ENCODE measurements around the gene AMDHD2. TPM values are rescaled to one million over a fixed set of nuclear protein-coding genes. Genes with fewer than 3 reads are reported as not detected.

AMDHD2 gene
- total and polyA plus RNA-seq, 7 donors, result 21.0 to 39.4 (median 24.3) TPM

- H3K4me1 ChIP-seq, result peaks cover 0 to 30% (median 26%) of the 10 kb centered on the region in 4 donors
- intact Hi-C loops (cut with DNase I), result no loop called here
These were observed 34.2 kb upstream of the AMDHD2 start for GRCh38 chr16:2485811-2486507.

GRCh38 chr16:2486645-2487516 is 33.3 kb upstream of the AMDHD2 start:
- Histone ChIP-seq H3K4me3 (no peak overlapping the region), H3K4me1 (peaks cover 0 to 29% (median 25%) of the 10 kb centered on the region in 4 donors), H3K27ac (no peak overlapping the region), H3K27me3 (no peaks in the 10 kb centered on the region), H3K9me3 (no peaks in the 10 kb centered on the region), H3K36me3 (peaks cover 0 to 8% (median 0%) of the 10 kb centered on the region in 4 donors)
- WGBS, 2 donors, result 40 to 50% methylated on average over 29 of the region's 29 CpGs
- no peak for TF ChIP-seq EP300 (IDR thresholded peaks at IDR 0.05)
- intact Hi-C loops (cut with DNase I), result no loop called here
- no peak for DNase-seq

More at GRCh38 chr16:2485811-2486507, 34.2 kb upstream of the AMDHD2 start:
- WGBS, 2 donors, result 84% methylated on average over 33 of the region's 33 CpGs
- Histone ChIP-seq H3K27me3 (no peaks in the 10 kb centered on the region), H3K9me3 (no peaks in the 10 kb centered on the region), H3K36me3 (peaks cover 0 to 8% (median 0%) of the 10 kb centered on the region in 4 donors), H3K27ac (no peak overlapping the region), H3K4me3 (no peak overlapping the region)
- no peak for TF ChIP-seq POLR2AphosphoS5 (IDR thresholded peaks at IDR 0.05)
- no peak for TF ChIP-seq EP300 (IDR thresholded peaks at IDR 0.05)
- TF ChIP-seq POLR2A (IDR thresholded peaks at IDR 0.05), result no peak
- TF ChIP-seq CTCF (IDR thresholded peaks at IDR 0.05), result no peak
- no peak for DNase-seq

DNA sequence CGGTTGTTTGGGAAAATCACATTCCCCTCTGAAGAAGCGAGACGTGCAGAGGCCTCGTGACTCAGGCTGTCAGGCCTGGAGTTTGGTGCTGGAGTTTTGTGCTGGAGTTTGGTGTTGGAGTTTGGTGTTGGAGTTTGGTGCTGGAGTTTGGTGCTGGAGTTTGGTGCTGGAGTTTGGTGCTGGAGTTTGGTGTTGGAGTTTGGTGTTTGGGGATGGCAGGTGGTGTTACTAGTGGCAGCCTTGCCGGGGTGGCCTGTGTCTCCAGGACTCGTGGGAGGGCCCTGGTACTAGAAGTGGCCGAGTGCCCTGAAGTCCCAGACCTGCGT is 32.7 kb upstream of the AMDHD2 start:
- Histone ChIP-seq H3K27ac (no peak overlapping the region), H3K27me3 (no peaks in the 10 kb centered on the region), H3K9me3 (no peaks in the 10 kb centered on the region), H3K4me3 (no peak overlapping the region), H3K4me1 (peaks cover 0 to 23% (median 20%) of the 10 kb centered on the region in 4 donors), H3K36me3 (peaks cover 0 to 8% (median 0%) of the 10 kb centered on the region in 4 donors)
- no peak for TF ChIP-seq CTCF (IDR thresholded peaks at IDR 0.05)
- TF ChIP-seq POLR2AphosphoS5 (IDR thresholded peaks at IDR 0.05), result no peak
- no peak for TF ChIP-seq EP300 (IDR thresholded peaks at IDR 0.05)
- TF ChIP-seq POLR2A (IDR thresholded peaks at IDR 0.05), result no peak
- DNase-seq, result no peak
- intact Hi-C loops (cut with DNase I), result no loop called here
- WGBS, 2 donors, result 59 to 77% methylated on average over 8 of the region's 8 CpGs

DNA sequence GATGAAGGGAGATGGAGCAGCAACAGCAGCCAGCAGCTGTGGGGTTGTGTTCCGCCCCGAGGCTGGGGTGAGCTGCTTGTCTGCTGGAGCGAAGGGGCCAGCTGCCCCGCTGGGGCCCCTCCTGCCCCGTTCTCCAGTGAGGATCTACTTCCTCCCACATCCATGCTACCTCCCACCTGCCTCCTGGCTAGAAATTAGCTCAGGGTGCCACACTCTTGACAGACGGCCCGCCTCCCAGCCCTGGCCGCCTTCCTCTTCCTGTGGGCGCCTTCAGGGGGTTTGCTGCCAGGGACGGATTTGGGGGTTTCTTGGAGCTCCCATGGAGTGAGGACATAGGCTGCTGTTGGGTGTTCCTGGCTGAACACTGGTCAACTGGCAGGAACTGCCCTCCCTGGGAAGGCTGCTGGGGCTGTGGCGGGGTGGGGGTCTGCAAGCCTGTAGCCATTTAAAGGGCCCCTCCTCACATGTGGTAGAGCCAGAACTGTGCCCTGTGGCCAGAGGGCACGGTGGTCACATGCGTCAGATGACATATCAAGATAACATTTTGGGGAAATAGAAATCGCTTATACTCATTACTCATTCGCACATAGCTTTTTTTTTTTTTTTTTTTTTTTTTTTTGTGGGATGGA is 32.2 kb upstream of the AMDHD2 start:
- WGBS, 2 donors, result 63 to 87% methylated on average over 15 of the region's 15 CpGs
- intact Hi-C loops (cut with DNase I), result no loop called here

More for the DNA sequence above, 32.2 kb upstream of the AMDHD2 start:
- Histone ChIP-seq H3K27me3 (no peaks in the 10 kb centered on the region), H3K36me3 (peaks cover 0 to 8% (median 0%) of the 10 kb centered on the region in 4 donors), H3K4me1 (peaks cover 0 to 17% (median 14%) of the 10 kb centered on the region in 4 donors), H3K27ac (no peak overlapping the region), H3K4me3 (no peak overlapping the region), H3K9me3 (no peaks in the 10 kb centered on the region)
- DNase-seq, result no peak
- TF ChIP-seq CTCF (IDR thresholded peaks at IDR 0.05) (no peak), EP300 (IDR thresholded peaks at IDR 0.05) (no peak), POLR2A (IDR thresholded peaks at IDR 0.05) (no peak), POLR2AphosphoS5 (IDR thresholded peaks at IDR 0.05) (no peak)

All from sigmoid colon (tissue), 7 donors.